Panc1 (cell line): ENCODE data around the gene RCCD1. TPM values are rescaled to one million over a fixed set of nuclear protein-coding genes. Genes with fewer than 3 reads are reported as not detected.
A peak's percentile ranks its signal among the peaks of the same experiment; 100 is the strongest.

Source experiments
- ATAC-seq: fragments of 200-7000 bp; cut with Tn5 transposase; 2 replicates; pipeline ENCODE4 v1.9.1; 2020; ENCODE audit warnings: mild to moderate bottlenecking, moderate library complexity
- BruUV-seq: library from RNA; stranded (reverse); fragments of 400-500 nt; replicated peaks from 2 replicates; lab custom pipeline; 2021; lab: Mats Ljungman, UMichigan
- CTCF ChIA-PET: fragments of 300-600 bp; sonication (Branson Sonifier 250); formaldehyde crosslinking; loops from one replicate; lab custom pipeline; 2022; ENCODE audit warnings: antibody characterized with exemption; lab: Charles Lee
- POLR2A ChIA-PET: fragments of 300-600 bp; sonication (Branson Sonifier 250); formaldehyde crosslinking; loops from one replicate; lab custom pipeline; 2022; ENCODE audit warnings: antibody characterized with exemption; lab: Charles Lee
- DNase-seq: peaks from one replicate; pipeline ENCODE4 v3.0.0-alpha.2; 2010; ENCODE audit warnings: low read depth, low spot score
- H3K27ac ChIP-seq: 2 replicates; pipeline ENCODE4 v1.5.1; 2011; ENCODE audit warnings: mild to moderate bottlenecking, low read length, inconsistent platforms
- H3K27me3 ChIP-seq: fragments of 200-500 bp; sonication (Bioruptor generic); 2 replicates; pipeline ENCODE4 v1.6.0; 2014; ENCODE audit warnings: low read length, inconsistent platforms; ENCODE audit not compliant: control insufficient read depth, insufficient read depth
- H3K36me3 ChIP-seq: fragments of 200-500 bp; sonication (Bioruptor generic); 2 replicates; pipeline ENCODE4 v1.5.1; 2014; ENCODE audit warnings: inconsistent platforms, mild to moderate bottlenecking, low read length, moderate library complexity; ENCODE audit not compliant: control insufficient read depth, insufficient read depth
- H3K4me1 ChIP-seq: 2 replicates; pipeline ENCODE4 v1.5.1; 2011; ENCODE audit warnings: inconsistent platforms, mild to moderate bottlenecking, low read length, moderate library complexity; ENCODE audit not compliant: control insufficient read depth, insufficient read depth
- H3K4me3 ChIP-seq, 2 experiments: 2 replicates each; pipeline ENCODE4 v1.5.1; 2011 to 2012; ENCODE audit warnings: low read depth in 2 of 2, low read length in 2 of 2, mild to moderate bottlenecking in 2 of 2, inconsistent platforms in 1 of 2, moderate library complexity in 1 of 2
- H3K9me3 ChIP-seq: fragments of 200-500 bp; sonication (Bioruptor generic); 2 replicates; pipeline ENCODE4 v1.5.1; 2014; ENCODE audit warnings: low read depth, mild to moderate bottlenecking, inconsistent platforms, low read length, moderate library complexity; ENCODE audit not compliant: control insufficient read depth, insufficient read depth
- POLR2AphosphoS5 ChIP-seq: IDR thresholded peaks from 2 replicates; pipeline ENCODE4 v1.6.1; 2012; ENCODE audit warnings: mild to moderate bottlenecking, low read depth, low read length, moderate library complexity
- SIN3A ChIP-seq: IDR thresholded peaks from 2 replicates; pipeline ENCODE4 v1.6.1; 2012; ENCODE audit warnings: low read depth, mild to moderate bottlenecking, low read length, moderate library complexity, borderline replicate concordance; ENCODE audit not compliant: insufficient read depth
- TCF7L2 ChIP-seq: IDR thresholded peaks from 2 replicates; pipeline ENCODE4 v1.6.1; 2011; ENCODE audit warnings: mild to moderate bottlenecking, low read depth, low read length, inconsistent platforms
- in situ Hi-C: cut with HindIII; loops from 2 replicates; pipeline ENCODE4 v1.10.0; 2016; ENCODE audit warnings: low sequenced_read_pairs, low pct_unique_long_range_greater_than_20kb
- intact Hi-C: fragments of 100-400 bp; cut with micrococcal nuclease; formaldehyde crosslinking; loops from one replicate; pipeline ENCODE4 v1.10.0; 2022; ENCODE audit not compliant: unreplicated experiment
- total RNA-seq: library from RNA; stranded (reverse); gene quantifications from one replicate; pipeline ENCODE4 v1.2.1, GENCODE V29; 2021; ENCODE audit not compliant: unreplicated experiment
- TF ChIP-seq, protein P1 (sequence below), 2 experiments: IDR thresholded peaks; 2 replicates each; pipeline ENCODE4 v1.6.1; 2011 to 2012; ENCODE audit warnings: low read depth in 2 of 2, control low read depth in 1 of 2, low read length in 1 of 2, mild to moderate bottlenecking in 1 of 2, moderate library complexity in 1 of 2; ENCODE audit not compliant: insufficient read depth in 1 of 2
- TF ChIP-seq, protein P2 (sequence below): fragments of 450-650 bp; IDR thresholded peaks from 2 replicates; pipeline ENCODE4 v1.5.1; 2017; ENCODE audit warnings: mild to moderate bottlenecking

The RCCD1 gene
- total RNA-seq, 1 experiment from 2014 or later, result 23.6 TPM

DNA sequence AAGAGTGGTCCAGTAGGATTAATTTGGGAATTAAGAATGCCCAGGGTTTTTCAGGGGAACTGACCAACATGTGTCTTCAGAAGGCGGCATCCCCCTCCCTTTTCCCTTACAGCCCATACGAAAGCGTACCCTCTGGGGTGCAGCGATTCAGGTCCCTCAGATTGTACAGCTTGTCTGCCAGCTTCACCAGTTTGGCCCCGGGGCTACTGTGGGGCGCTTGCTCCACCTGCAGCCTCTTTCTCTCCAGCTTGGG, 23.2 kb upstream of the RCCD1 start:
- no TSS peak for BruUV-seq
- intact Hi-C loops, result no loop called here

DNA sequence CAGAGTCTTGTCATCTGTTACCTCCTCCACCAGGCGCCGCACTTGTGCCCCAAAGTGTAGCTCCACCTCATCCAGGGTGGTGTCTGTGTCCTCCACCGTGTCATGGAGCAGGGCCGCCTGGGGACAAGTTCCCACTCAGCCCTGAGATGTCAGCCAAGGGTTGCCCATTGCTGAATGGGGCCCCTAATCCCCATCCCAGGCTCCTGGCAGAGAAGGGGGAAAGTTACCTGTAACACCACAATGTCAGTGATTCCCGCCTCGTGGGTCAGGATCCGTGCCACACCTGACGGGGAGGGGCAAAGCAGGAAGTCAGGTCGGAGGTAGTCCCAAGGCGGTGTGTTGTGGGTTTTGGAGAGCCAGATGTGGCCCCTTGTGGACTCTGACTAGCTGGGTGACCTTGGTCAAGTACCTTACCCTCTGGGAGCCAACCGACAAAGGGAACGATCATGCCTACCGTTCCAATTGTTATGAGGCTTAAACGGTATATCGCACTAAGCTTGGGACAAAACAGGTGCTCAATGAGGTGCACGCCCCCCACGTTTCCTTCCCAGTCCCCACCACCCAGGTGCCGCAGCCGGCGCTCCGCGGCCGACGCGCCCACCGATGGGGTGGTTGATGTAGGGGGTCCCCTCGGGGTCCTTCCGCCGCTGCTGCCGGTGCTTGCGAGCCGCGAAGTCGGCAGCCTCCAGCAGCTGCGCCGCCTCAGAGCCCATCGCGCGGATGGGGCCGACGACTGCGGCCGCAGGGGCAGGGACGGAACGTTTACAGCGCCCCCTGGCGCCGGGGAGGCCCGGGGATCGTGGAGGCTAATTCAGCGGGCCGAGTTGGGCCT, 22.6 kb upstream of the RCCD1 start, which contains the start of gene HDDC3:
HDDC3 (minus strand) TSS at position 722 of the 832 bp plus-strand sequence; CDS start at position 713, 9 bp downstream.
- intact Hi-C loops, result no loop called here
- TF ChIP-seq TCF7L2 (no peak), POLR2AphosphoS5 (no peak; the same call in 1 of the 2 replicates), SIN3A (0 out of 2 replicates have a peak, but pooled peaks have one; percentile 51)
- TF ChIP-seq, protein P1, sequence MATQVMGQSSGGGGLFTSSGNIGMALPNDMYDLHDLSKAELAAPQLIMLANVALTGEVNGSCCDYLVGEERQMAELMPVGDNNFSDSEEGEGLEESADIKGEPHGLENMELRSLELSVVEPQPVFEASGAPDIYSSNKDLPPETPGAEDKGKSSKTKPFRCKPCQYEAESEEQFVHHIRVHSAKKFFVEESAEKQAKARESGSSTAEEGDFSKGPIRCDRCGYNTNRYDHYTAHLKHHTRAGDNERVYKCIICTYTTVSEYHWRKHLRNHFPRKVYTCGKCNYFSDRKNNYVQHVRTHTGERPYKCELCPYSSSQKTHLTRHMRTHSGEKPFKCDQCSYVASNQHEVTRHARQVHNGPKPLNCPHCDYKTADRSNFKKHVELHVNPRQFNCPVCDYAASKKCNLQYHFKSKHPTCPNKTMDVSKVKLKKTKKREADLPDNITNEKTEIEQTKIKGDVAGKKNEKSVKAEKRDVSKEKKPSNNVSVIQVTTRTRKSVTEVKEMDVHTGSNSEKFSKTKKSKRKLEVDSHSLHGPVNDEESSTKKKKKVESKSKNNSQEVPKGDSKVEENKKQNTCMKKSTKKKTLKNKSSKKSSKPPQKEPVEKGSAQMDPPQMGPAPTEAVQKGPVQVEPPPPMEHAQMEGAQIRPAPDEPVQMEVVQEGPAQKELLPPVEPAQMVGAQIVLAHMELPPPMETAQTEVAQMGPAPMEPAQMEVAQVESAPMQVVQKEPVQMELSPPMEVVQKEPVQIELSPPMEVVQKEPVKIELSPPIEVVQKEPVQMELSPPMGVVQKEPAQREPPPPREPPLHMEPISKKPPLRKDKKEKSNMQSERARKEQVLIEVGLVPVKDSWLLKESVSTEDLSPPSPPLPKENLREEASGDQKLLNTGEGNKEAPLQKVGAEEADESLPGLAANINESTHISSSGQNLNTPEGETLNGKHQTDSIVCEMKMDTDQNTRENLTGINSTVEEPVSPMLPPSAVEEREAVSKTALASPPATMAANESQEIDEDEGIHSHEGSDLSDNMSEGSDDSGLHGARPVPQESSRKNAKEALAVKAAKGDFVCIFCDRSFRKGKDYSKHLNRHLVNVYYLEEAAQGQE (IDR thresholded peaks at IDR 0.05; ENCODE audit: insufficient read depth in 1 of 2, low read depth in 2 of 2, low read length in 1 of 2), result peak in 1 of 2 experiments; percentile 63; a peak in 1 of 4 replicates
- TF ChIP-seq, protein P2, sequence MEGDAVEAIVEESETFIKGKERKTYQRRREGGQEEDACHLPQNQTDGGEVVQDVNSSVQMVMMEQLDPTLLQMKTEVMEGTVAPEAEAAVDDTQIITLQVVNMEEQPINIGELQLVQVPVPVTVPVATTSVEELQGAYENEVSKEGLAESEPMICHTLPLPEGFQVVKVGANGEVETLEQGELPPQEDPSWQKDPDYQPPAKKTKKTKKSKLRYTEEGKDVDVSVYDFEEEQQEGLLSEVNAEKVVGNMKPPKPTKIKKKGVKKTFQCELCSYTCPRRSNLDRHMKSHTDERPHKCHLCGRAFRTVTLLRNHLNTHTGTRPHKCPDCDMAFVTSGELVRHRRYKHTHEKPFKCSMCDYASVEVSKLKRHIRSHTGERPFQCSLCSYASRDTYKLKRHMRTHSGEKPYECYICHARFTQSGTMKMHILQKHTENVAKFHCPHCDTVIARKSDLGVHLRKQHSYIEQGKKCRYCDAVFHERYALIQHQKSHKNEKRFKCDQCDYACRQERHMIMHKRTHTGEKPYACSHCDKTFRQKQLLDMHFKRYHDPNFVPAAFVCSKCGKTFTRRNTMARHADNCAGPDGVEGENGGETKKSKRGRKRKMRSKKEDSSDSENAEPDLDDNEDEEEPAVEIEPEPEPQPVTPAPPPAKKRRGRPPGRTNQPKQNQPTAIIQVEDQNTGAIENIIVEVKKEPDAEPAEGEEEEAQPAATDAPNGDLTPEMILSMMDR, result peak; percentile 94
- Histone ChIP-seq H3K4me3 (peak within 1 kb of the TSS; percentile 76 to 78), H3K9me3 (no peaks in the 10 kb centered on the region), H3K36me3 (peaks cover 2% of the 10 kb centered on the region; the same call in 1 of the 2 replicates), H3K4me1 (peaks cover 29% of the 10 kb centered on the region), H3K27ac (peak within 1 kb of the TSS; percentile 99), H3K27me3 (no peaks in the 10 kb centered on the region)
- ChIA-PET POLR2A (interaction anchor here (0.5 to 0.6 kb wide), 2 partner anchors 16 to 418 kb away, joined by 3 to 4 read pairs; no protein-coding TSS in a partner anchor), CTCF (interaction anchor here (0.5 to 3.1 kb wide), 15 partner anchors 8 to 389 kb away, joined by 3 to 16 read pairs (median 4); partner anchors contain the start of gene MAN2A2)
- in situ Hi-C loops, result no loop called here
- no peak for DNase-seq
- ATAC-seq, result peak; percentile 75
- BruUV-seq, result no TSS peak

More for the DNA sequence above, 23.2 kb upstream of the RCCD1 start:
- H3K27me3 ChIP-seq, result no peaks in the 10 kb centered on the region
- ChIA-PET POLR2A (no interaction called here), CTCF (interaction anchor here (0.6 to 3.1 kb wide), 14 partner anchors 9 to 936 kb away, joined by 3 to 16 read pairs (median 4); partner anchors contain the start of genes BLM and MAN2A2)
- no peak for ATAC-seq
- TF ChIP-seq, protein P1 (IDR thresholded peaks at IDR 0.05; ENCODE audit: insufficient read depth in 1 of 2, low read depth in 2 of 2, low read length in 1 of 2), result no peak
- TF ChIP-seq TCF7L2, result no peak
- no peak for TF ChIP-seq POLR2AphosphoS5
- TF ChIP-seq SIN3A, result no peak
- TF ChIP-seq, protein P2, result 0 out of 2 replicates have a peak, but pooled peaks have one; percentile 60
- peak overlapping the region; percentile 76 to 78 for H3K4me3 ChIP-seq
- in situ Hi-C loops, result no loop called here
- peaks cover 2% of the 10 kb centered on the region; the same call in 1 of the 2 replicates for H3K36me3 ChIP-seq
- DNase-seq, result no peak
- H3K27ac ChIP-seq, result peak overlapping the region; percentile 99
- no peaks in the 10 kb centered on the region for H3K9me3 ChIP-seq
- H3K4me1 ChIP-seq, result peaks cover 28% of the 10 kb centered on the region
